Activated T-helper 17 cell treated with anti-CD3 and anti-CD28 coated beads, Interleukin-2, amount 50 U/mL, for 72 hours (primary cell): ENCODE data around the gene TCAP. TPM values are rescaled to one million over a fixed set of nuclear protein-coding genes. Genes with fewer than 3 reads are reported as not detected.

Experiments
- ATAC-seq: fragments of 150-1000 bp; cut with Tn5 transposase; replicated peaks from 2 replicates; pipeline ENCODE4 v1.10.0; 2021; ENCODE audit warnings: mild to moderate bottlenecking, moderate library complexity
- H3K27ac Mint-ChIP-seq: one replicate; pipeline ENCODE4 v1.8.0; 2022; ENCODE audit warnings: mixed read lengths
- H3K27me3 Mint-ChIP-seq: one replicate; pipeline ENCODE4 v1.8.0; 2022; ENCODE audit warnings: mixed read lengths
- H3K36me3 Mint-ChIP-seq: one replicate; pipeline ENCODE4 v1.8.0; 2022; ENCODE audit warnings: low read depth, mild to moderate bottlenecking, mixed read lengths
- H3K4me1 Mint-ChIP-seq: one replicate; pipeline ENCODE4 v1.8.0; 2022; ENCODE audit warnings: mixed read lengths
- H3K4me3 Mint-ChIP-seq: one replicate; pipeline ENCODE4 v1.8.0; 2022; ENCODE audit warnings: mild to moderate bottlenecking, mixed read lengths
- H3K9me3 Mint-ChIP-seq: one replicate; pipeline ENCODE4 v1.8.0; 2022; ENCODE audit warnings: mixed read lengths
- total RNA-seq, 2 donors: library from RNA; stranded (reverse); gene quantifications; one replicate each; pipeline ENCODE4 v1.2.3, GENCODE V29; 2022

Gene TCAP
- total RNA-seq, 2 donors from 2014 or later, result 2.0 to 2.5 TPM

DNA sequence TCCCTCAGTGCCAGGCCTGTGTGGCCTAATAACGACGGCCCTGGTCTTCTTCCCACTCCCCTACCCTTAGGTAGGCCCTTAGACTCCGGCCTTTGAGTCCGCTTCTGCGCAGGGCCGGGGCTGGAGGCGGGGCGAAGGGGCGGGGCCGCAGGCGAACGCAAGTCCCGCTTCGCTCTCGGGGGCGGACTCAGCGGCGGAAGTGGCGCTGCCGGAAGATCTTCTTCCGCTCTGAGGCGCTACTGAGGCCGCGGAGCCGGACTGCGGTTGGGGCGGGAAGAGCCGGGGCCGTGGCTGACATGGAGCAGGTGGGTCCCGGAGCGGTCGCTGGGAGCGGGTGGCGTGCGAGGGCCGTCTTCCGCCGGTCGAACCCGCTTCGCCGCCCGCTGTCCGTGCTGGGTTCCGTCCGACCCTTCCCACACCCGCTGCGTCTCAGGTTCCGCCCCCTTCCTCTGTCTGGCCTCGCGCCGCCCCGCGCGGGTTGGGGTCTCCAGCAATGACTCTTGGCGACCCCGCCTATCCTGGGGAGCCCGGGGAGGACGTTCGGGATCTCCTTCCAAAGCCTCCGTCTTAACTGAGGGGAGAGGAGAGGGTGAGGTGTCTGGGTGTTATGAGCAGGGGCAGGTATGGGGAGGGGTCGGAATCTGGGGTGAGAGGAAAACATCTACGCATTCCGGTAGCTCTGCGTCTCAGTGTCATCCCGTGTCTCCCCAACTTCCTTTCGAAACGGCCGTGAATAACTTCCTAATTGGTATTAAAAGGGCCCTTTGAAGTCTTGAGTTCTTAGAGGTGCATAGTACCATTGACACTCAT is 28.0 kb upstream of the TCAP start, which contains the start of gene STARD3:
TSS of gene STARD3 (plus strand) at position 218 of the 810 bp plus-strand sequence. CDS start 16,388 bp downstream, outside the sequence.
- Mint-ChIP-seq H3K4me1 (peaks cover 19% of the 10 kb centered on the region), H3K9me3 (no peaks in the 10 kb centered on the region), H3K27ac (peak within 1 kb of the TSS; percentile 91), H3K27me3 (no peaks in the 10 kb centered on the region), H3K4me3 (peak within 1 kb of the TSS; percentile 94), H3K36me3 (no peaks in the 10 kb centered on the region)
- peak; percentile 96 for ATAC-seq

DNA sequence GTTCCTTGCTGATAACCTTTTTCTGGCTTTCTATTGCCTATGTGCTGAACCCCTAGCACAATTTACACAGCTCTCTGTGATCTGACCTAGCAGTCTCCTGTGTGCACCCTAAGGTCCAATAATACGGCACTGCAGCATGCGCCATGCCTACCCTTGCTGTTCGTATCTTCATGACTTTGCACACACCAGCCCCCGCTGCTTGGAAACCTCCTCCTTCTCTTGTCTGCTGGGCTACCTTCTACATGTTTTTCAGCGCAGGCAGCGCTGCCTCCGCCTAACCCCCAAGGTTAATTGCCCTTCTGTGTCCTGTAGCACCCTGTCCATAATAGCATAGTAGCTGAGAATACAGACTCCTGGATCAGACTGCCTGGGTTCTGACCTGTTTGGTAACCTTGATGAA is 26.8 kb upstream of the TCAP start:
- Mint-ChIP-seq H3K27me3 (no peaks in the 10 kb centered on the region), H3K4me3 (peak overlapping the region; percentile 94), H3K27ac (peak overlapping the region; percentile 91), H3K36me3 (no peaks in the 10 kb centered on the region), H3K9me3 (no peaks in the 10 kb centered on the region), H3K4me1 (peaks cover 29% of the 10 kb centered on the region)
- ATAC-seq, result no peak

DNA sequence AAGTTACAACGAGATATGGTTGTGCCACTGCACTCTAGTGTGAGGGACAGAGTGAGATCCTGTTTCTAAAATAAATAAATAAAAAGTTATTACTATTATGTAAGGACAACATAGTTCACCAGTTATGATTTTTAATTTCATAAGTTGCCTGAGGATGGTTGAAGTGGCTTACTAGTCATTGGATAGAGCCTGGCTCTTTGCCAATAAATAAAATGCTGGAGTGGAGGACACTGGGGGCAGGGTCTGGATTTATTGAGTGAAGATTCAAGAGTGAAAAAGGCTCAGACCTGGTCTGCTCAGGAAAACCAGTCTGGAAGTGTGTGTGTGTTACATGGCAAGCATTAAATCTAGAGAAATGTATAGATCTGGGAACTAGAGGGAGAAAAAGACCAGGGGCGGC is 26.1 kb upstream of the TCAP start:
- Mint-ChIP-seq H3K36me3 (no peaks in the 10 kb centered on the region), H3K4me1 (peaks cover 36% of the 10 kb centered on the region), H3K9me3 (no peaks in the 10 kb centered on the region), H3K27me3 (no peaks in the 10 kb centered on the region), H3K4me3 (no peak overlapping the region), H3K27ac (peak overlapping the region; percentile 91)
- ATAC-seq, result no peak

DNA sequence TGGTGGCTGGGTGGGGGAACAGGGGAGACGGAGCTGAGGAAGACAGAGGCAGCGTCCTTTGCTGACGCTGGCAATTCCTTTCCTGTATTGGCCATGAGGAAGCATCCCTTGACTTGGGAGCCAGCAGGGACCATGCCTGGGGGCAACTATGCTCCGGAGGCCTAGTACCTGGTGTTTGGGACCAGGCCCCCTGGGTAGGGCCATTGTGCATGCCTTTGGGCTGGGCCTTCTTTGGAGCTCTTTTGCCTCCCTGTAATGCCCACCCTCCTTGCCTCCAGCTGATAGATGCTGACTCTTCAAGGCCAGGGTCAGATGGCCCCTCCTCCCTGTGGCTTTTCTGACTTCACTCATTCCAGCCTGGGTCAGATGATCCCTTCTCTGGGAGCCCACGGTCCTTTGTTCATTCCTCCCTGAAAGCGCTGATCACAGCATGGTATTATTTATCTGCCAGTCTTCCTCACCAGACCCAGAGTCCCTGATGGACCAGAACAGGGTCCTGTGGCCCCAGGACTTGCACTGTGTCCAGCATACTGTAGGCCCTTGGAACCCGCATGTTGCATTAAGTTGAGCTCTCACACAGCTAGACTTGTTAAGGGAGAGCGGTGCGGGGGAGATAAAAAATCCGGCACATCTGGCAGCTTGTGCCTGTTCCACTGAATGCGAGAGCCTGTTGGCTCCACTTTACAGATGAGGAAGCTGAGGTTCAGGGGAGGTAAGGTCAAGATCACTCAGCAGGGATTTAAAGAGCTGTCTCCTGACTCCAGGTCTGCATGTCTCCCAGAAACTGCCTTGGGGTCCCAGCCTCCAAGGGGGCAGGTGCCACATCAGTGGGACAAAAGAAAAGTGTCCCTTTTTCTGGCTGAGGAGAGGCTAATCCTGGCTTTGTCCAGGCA is 25.3 kb upstream of the TCAP start:
- no peak for ATAC-seq
- Mint-ChIP-seq H3K36me3 (no peaks in the 10 kb centered on the region), H3K27me3 (no peaks in the 10 kb centered on the region), H3K9me3 (no peaks in the 10 kb centered on the region), H3K4me1 (peaks cover 37% of the 10 kb centered on the region), H3K4me3 (peak overlapping the region; percentile 30), H3K27ac (peak overlapping the region; percentile 91)

DNA sequence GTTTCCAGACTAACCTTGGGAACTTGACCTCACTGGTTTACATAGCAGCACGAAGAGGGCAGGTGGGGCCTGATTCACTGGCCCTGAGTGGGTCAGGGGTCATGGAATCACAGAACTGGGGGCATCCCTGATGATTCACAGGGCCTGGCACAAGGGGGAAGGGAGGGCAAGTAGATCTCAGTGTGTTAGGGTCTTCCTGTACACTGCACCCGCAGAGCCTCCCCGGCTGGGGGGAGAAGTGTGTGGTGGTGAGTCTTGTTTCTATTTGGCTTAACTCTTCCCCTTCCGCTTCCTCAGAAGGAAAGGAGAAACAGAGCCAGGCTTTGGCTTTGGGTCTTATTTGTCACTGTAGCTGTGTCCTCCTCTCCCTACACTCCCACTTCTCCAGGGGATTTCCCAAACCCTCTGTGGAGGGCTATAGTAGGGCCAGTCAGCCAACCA is 24.5 kb upstream of the TCAP start:
- Mint-ChIP-seq H3K36me3 (no peaks in the 10 kb centered on the region), H3K4me3 (no peak overlapping the region), H3K27me3 (no peaks in the 10 kb centered on the region), H3K27ac (peak overlapping the region; percentile 62), H3K4me1 (peaks cover 37% of the 10 kb centered on the region), H3K9me3 (no peaks in the 10 kb centered on the region)
- ATAC-seq, result no peak

DNA sequence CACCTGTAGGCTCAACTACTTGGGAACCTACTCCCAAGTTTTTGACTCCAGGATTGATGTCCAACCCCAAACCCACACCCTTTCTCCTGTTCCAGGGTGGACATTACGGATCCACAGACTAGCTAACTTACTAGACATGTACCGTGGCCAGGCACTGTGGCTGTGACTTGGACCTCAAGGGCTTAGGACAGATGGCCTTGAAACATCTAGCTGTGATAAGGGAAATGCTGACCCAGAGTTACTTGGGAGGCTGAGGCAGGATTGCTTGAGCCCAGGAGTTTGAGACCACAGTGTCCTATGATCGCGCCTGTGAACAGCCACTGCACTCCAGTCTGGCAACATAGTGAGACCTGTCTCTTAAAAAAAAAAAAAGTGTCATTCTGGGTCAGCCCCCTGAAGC is 24.1 kb upstream of the TCAP start:
- no peak for ATAC-seq
- no peaks in the 10 kb centered on the region for H3K27me3 Mint-ChIP-seq
- peaks cover 37% of the 10 kb centered on the region for H3K4me1 Mint-ChIP-seq
- no peaks in the 10 kb centered on the region for H3K9me3 Mint-ChIP-seq
- peak overlapping the region; percentile 62 for H3K27ac Mint-ChIP-seq
- no peaks in the 10 kb centered on the region for H3K36me3 Mint-ChIP-seq
- no peak overlapping the region for H3K4me3 Mint-ChIP-seq

DNA sequence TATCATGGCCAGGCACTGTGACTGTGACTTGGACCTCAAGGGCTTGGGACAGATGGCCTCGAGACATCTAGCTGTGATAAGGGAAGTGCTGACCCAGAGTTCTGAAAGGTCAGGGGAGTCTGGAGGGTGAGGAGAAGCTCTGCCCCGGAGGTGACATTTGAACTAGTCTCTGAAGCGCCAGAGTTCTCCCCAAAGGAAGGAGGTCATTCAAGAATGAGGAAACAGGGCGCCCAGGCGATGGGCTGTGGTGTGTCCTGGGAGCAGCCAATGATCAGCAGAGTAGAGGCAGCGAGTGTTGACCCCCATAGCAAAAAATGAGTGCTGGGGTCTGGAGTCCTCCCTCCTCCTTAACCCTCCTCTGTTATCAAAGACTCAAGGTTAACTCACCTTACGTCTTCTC is 23.3 kb upstream of the TCAP start:
- no peak for ATAC-seq
- H3K27me3 Mint-ChIP-seq, result no peaks in the 10 kb centered on the region
- H3K4me1 Mint-ChIP-seq, result peaks cover 37% of the 10 kb centered on the region
- no peak overlapping the region for H3K4me3 Mint-ChIP-seq
- peak overlapping the region; percentile 62 for H3K27ac Mint-ChIP-seq
- no peaks in the 10 kb centered on the region for H3K36me3 Mint-ChIP-seq
- no peaks in the 10 kb centered on the region for H3K9me3 Mint-ChIP-seq

DNA sequence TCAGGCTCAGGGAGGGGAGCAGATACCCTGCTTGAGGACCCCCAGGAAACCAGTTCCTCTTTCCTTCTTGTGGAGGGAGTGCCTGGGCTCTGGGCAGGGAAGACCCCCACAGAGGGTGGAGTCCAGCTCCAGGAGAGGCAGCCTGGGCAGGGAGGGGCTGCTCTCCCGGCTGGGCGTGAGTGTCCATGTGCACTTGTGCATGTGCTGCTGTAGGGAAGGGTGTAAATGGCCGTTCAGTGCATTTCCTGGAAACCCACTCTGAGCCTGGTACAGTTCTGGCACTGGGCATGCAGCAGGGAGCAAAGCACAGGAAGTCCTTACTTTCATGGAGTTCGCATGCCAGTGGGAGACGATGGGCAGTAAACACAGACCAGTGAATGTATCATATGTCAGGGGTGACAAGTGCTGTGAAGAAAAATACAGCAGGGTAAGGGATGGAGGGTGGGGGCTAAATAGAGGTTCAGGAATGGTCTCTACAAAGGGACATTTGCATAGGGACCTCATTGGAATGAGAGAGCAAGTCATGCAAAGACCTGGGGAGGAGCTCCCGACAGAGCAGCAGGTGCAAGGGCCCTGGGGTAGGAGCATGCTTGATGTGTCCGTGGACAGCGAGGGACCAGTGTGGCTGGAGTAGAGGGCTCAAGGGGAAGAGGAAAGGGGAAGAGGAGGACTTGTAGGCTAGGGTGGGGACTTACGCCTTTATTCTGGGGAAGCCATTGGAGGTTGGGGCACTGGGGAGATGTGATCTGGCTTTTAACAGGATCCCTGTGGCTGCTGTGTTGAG is 22.7 kb upstream of the TCAP start:
- no peak for ATAC-seq
- Mint-ChIP-seq H3K4me1 (peaks cover 36% of the 10 kb centered on the region), H3K4me3 (no peak overlapping the region), H3K27ac (peak overlapping the region; percentile 53), H3K36me3 (no peaks in the 10 kb centered on the region), H3K27me3 (no peaks in the 10 kb centered on the region), H3K9me3 (no peaks in the 10 kb centered on the region)

DNA sequence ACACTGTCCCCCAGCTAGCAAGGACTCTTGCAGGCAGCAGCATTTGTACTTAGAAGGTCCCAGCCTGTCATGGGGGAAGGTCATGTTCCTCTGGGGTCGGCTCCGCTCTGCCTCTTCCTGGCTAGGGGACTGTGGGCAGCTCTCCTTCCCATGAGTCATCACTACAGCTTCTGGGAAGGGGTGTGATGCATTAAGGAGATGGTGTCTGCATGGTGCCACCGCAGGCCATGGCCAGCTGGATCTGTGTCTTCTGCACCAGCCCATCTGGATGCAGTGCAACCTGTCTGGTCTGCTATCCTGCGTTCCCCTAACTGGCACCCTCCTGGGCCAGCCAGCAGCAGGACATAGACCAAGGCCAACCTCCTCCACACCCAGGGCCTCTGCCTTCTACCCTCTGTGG is 21.9 kb upstream of the TCAP start:
- Mint-ChIP-seq H3K4me1 (peaks cover 28% of the 10 kb centered on the region), H3K27ac (peak overlapping the region; percentile 53), H3K36me3 (no peaks in the 10 kb centered on the region), H3K27me3 (no peaks in the 10 kb centered on the region), H3K9me3 (no peaks in the 10 kb centered on the region), H3K4me3 (no peak overlapping the region)
- peak; percentile 45 for ATAC-seq

DNA sequence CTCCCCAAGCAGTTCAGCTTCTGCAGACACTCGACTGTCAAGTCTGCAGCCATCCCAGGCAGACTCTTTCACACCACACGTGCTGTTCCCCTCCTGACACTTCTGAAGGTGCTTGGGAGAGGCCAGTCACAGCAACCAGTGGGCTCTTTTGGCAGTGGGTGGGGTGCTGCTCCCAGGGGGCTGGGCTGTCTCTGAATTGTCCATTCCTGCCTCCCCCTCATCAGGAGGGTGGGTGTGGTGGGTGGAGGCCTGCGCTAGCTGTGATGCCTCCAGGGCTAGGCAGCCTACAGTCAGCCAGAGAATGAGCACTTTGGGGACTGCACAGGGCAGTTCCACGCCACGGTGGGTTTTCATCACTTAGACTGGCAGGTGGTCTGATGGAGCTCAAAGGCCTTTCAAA is 17.9 kb upstream of the TCAP start:
- Mint-ChIP-seq H3K4me1 (peaks cover 32% of the 10 kb centered on the region), H3K27ac (no peak overlapping the region), H3K4me3 (no peak overlapping the region), H3K27me3 (no peaks in the 10 kb centered on the region), H3K9me3 (no peaks in the 10 kb centered on the region), H3K36me3 (peaks cover 8% of the 10 kb centered on the region)
- no peak for ATAC-seq

DNA sequence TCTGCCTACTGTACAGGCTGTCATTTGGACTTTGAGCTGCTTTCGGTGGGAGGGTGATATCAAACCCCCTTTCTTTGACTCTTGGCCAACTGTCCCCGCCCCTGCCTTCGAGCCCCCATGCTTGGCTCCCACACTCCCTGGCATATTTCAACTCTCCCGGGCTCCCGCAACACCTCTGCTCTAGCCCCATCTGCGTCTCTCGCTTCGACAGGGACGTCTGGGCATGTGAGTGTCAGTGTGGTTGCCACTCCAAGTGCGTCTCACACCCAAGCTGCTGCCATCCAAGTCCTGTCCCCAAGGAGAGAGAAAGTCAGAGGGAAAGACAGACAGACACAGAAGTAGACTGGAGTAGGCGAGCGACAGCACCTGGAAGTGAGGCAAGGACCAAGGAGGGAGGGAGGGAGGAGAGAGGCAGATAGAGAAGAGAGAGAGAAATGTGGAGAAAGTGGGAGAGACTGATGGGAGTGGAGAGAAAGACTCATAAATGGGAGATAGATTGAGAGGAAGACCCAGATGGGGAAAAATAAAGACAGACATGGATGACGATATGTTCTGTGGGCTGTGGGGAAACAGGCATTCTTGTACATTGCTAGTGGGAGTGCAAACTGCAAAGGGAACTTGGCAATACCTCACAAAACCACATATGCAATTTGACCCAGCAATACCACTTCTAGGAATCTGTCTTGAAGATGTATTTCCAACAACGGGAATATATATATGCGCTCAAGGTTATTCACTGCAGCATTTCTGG is 16.4 kb upstream of the TCAP start:
- ATAC-seq, result no peak
- Mint-ChIP-seq H3K36me3 (peaks cover 11% of the 10 kb centered on the region), H3K4me1 (peaks cover 20% of the 10 kb centered on the region), H3K4me3 (no peak overlapping the region), H3K9me3 (no peaks in the 10 kb centered on the region), H3K27ac (no peak overlapping the region), H3K27me3 (no peaks in the 10 kb centered on the region)

DNA sequence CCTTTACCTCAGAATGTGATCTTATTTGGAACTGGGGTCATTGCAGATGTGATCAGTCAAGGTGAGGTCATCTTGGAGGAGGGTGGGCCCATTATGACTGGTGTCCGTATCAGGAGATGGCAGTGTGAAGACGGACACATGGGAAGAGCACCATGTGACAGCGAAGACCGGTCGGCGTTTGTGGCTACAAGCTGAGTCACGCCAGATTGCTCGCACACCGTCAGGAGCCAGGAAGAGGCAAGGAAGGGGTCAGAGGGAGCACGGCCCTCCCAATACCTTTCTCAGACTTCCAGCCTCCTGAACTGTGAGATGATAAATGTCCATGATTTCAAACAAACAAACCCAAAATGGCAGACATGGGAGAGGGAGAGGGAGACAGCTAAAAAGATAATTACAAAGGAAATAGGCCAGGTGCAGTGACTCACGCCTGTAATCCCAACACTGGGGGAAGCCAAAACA is 15.0 kb upstream of the TCAP start:
- H3K4me3 Mint-ChIP-seq, result no peak overlapping the region
- peaks cover 18% of the 10 kb centered on the region for H3K4me1 Mint-ChIP-seq
- H3K27me3 Mint-ChIP-seq, result no peaks in the 10 kb centered on the region
- no peak for ATAC-seq
- no peaks in the 10 kb centered on the region for H3K9me3 Mint-ChIP-seq
- H3K27ac Mint-ChIP-seq, result no peak overlapping the region
- peaks cover 19% of the 10 kb centered on the region for H3K36me3 Mint-ChIP-seq

DNA sequence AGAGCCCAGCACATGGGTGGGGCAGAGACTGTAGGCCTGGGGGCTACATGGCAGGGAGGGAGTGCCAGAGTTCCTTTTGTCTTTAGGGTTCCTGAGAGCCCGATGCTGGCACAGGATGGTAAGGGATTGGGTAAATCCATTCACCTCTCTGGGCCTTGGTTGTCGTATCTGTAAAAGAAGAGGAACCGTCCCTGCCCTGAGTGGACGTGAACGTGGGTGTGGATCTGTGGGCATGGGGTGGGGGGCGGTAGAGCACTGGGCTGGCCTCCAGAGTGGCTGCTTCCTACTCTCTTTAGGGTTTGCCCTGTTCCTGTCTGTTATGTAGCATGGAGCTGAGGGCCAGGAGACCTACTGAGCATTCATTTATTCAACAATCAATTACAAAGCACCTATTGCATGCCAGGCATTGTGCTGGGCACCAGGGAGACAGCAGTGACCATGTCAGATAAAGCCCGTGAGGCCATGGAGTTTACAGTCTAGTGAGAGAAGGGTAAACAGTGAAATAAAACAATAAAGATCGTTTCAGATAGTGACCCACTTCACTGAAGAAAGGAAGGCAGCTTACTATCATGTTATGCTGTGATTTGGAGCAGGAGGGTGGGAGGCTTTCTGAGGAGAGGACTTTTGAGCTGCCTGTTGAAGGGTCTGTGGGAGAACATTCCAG is 13.1 kb upstream of the TCAP start:
- H3K27me3 Mint-ChIP-seq, result no peaks in the 10 kb centered on the region
- peaks cover 18% of the 10 kb centered on the region for H3K4me1 Mint-ChIP-seq
- H3K27ac Mint-ChIP-seq, result peak overlapping the region; percentile 69
- ATAC-seq, result no peak
- H3K36me3 Mint-ChIP-seq, result peaks cover 30% of the 10 kb centered on the region
- H3K4me3 Mint-ChIP-seq, result no peak overlapping the region
- H3K9me3 Mint-ChIP-seq, result no peaks in the 10 kb centered on the region
